OCI-LY1 (cell line): ENCODE results near the gene ADAM11.

Experiments
- EZH2 ChIP-seq: fragments of 200-600 bp; sonication (generic), shearing (Covaris generic); IDR thresholded peaks from 2 replicates; pipeline ENCODE4 v1.8.0; 2017; ENCODE audit warnings: borderline replicate concordance, mixed run types, mild to moderate bottlenecking, antibody characterized with exemption, low read length, moderate library complexity, mixed read lengths
- TF ChIP-seq, protein P1 (sequence below): fragments of 200-600 bp; sonication (generic), shearing (Covaris generic); IDR thresholded peaks from 2 replicates; pipeline ENCODE4 v1.5.1; 2017; ENCODE audit warnings: mild to moderate bottlenecking, antibody characterized with exemption, low read length, moderate library complexity, mixed read lengths

DNA sequence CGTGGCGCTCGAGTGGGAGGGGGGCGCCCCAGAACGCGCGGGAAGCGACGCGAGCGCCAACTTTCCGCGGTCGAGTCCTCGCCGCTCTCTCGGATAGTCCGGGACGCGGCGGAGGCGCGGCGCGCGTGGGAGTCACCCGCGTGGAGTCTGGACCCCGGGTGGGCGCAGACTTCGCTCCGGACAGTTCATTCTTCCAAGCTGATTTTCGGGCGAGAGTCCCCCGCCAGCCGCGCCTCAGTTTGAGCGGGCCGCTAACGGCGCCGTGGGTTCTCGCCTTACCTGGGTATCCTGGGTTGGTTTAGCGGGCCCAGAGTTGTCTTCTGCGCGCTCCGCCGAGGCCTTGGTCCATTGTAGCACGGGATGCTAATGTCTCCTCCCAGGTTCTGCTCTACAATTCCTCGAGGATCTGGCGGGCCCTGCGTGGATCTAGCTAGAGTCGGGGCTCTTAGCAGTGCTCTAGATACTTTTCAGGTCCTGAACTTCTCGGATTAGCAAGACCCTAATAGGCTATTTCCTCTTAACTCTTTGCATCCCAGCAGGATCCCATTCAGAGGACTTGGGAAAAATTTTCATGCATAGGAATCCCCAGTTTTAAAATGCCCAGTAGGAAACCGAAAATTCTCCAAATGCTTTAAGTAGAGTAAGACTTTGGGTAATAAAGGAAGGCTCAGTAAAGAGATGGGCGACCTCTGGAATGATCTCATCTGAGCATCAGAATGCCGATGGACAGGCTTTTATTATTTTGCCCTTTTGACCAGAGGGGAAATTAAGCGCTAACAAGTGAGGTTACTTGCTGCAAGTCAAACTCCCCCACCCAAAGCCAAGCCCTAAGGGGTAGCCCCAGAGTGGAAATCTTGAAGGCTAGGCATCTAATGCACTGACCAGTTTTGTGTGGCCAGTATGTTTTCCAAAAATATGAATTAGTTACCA, 71.8 kb downstream of the ADAM11 start:
- TF ChIP-seq, protein P1, sequence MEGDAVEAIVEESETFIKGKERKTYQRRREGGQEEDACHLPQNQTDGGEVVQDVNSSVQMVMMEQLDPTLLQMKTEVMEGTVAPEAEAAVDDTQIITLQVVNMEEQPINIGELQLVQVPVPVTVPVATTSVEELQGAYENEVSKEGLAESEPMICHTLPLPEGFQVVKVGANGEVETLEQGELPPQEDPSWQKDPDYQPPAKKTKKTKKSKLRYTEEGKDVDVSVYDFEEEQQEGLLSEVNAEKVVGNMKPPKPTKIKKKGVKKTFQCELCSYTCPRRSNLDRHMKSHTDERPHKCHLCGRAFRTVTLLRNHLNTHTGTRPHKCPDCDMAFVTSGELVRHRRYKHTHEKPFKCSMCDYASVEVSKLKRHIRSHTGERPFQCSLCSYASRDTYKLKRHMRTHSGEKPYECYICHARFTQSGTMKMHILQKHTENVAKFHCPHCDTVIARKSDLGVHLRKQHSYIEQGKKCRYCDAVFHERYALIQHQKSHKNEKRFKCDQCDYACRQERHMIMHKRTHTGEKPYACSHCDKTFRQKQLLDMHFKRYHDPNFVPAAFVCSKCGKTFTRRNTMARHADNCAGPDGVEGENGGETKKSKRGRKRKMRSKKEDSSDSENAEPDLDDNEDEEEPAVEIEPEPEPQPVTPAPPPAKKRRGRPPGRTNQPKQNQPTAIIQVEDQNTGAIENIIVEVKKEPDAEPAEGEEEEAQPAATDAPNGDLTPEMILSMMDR, result no peak
- no peak for TF ChIP-seq EZH2
